Limb (tissue), 2 donors: Measurements from ENCODE around the gene TTLL11.
A peak's percentile ranks its signal among the peaks of the same experiment; 100 is the strongest.

ENCODE experiments used
- DNase-seq, 2 donors: peaks; one replicate each; pipeline ENCODE4 v3.0.0-alpha.2; 2016; ENCODE audit errors: extremely low spot score in 2 of 2

Gene TTLL11

GRCh38 chr9:122092611-122093506 lies at the start of gene TTLL11:
TTLL11 (minus strand) TSS chr9:122093308; CDS start chr9:122093148, 160 bp downstream.
- peak; percentile 94 to 96 for DNase-seq

GRCh38 chr9:122141671-122142070 lies 48.6 kb upstream of the TTLL11 start:
- DNase-seq: no peak

- no peak for DNase-seq
Observed at GRCh38 chr9:122140368-122141193, 47.5 kb upstream of the TTLL11 start.

GRCh38 chr9:122138560-122139268 lies 45.6 kb upstream of the TTLL11 start:
- DNase-seq: no peak

GRCh38 chr9:122135529-122135859 lies 42.4 kb upstream of the TTLL11 start:
- no peak for DNase-seq

- no peak for DNase-seq
Observed at GRCh38 chr9:122134822-122135528, 41.9 kb upstream of the TTLL11 start.

GRCh38 chr9:122133984-122134535 lies 41.0 kb upstream of the TTLL11 start:
- no peak for DNase-seq

- DNase-seq: no peak
Observed at GRCh38 chr9:122133263-122133983, 40.3 kb upstream of the TTLL11 start.

- DNase-seq: no peak
Observed at GRCh38 chr9:122132539-122132938, 39.4 kb upstream of the TTLL11 start.

GRCh38 chr9:122131401-122132001 lies 38.4 kb upstream of the TTLL11 start:
- peak in 1 of 2 donors; percentile 58 for DNase-seq

GRCh38 chr9:122130837-122131236 lies 37.7 kb upstream of the TTLL11 start:
- DNase-seq: no peak

- DNase-seq: no peak
Observed at GRCh38 chr9:122129969-122130368, 36.9 kb upstream of the TTLL11 start.

- no peak for DNase-seq
Observed at GRCh38 chr9:122128969-122129343, 35.8 kb upstream of the TTLL11 start.

- no peak for DNase-seq
Observed at GRCh38 chr9:122128007-122128968, 35.2 kb upstream of the TTLL11 start.

GRCh38 chr9:122127396-122127798 lies 34.3 kb upstream of the TTLL11 start:
- DNase-seq: no peak

- DNase-seq: no peak
Observed at GRCh38 chr9:122126331-122127261, 33.5 kb upstream of the TTLL11 start.

- DNase-seq: no peak
Observed at GRCh38 chr9:122125509-122126330, 32.6 kb upstream of the TTLL11 start.
